HFFc6 (cell line): ENCODE measurements around the gene AK4. TPM values are rescaled to one million over a fixed set of nuclear protein-coding genes. Genes with fewer than 3 reads are reported as not detected.
A peak's percentile ranks its signal among the peaks of the same experiment; 100 is the strongest.
"Not testable (repeated sequence)": the region's sequence is repeated elsewhere in the genome, so short reads cannot be mapped to it uniquely, and the experiment has no call there.

ENCODE experiments used
- DNase-seq: peaks from one replicate; pipeline ENCODE4 v3.0.0-alpha.2; 2018
- H3K27ac Mint-ChIP-seq: 2 replicates; pipeline ENCODE4 v1.8.0; 2020; ENCODE audit warnings: mild to moderate bottlenecking, mixed read lengths
- H3K27me3 Mint-ChIP-seq: 2 replicates; pipeline ENCODE4 v1.8.0; 2021; ENCODE audit warnings: mild to moderate bottlenecking, moderate library complexity, mixed read lengths; ENCODE audit not compliant: insufficient read depth
- H3K36me3 Mint-ChIP-seq: 2 replicates; pipeline ENCODE4 v1.8.0; 2021; ENCODE audit warnings: low read depth, mixed read lengths
- H3K4me1 Mint-ChIP-seq: 2 replicates; pipeline ENCODE4 v1.8.0; 2020; ENCODE audit warnings: low read depth, mixed read lengths
- H3K4me3 Mint-ChIP-seq: 2 replicates; pipeline ENCODE4 v1.8.0; 2020; ENCODE audit warnings: mild to moderate bottlenecking, moderate library complexity, mixed read lengths
- H3K9me3 Mint-ChIP-seq: 2 replicates; pipeline ENCODE4 v1.8.0; 2020; ENCODE audit warnings: mild to moderate bottlenecking, mixed read lengths
- total RNA-seq, 6 experiments: library from RNA; stranded (reverse); fragmentation: NEBNext Ultra II Directional; extraction: Animal tissue kit (Norgen Biotek cat#: 25700); gene quantifications; 2 replicates in 1 of 6; 3 replicates in 5 of 6; pipeline ENCODE4 v1.2.3, GENCODE V29; 2021
- TF ChIP-seq, protein P1 (sequence below): fragments of 200-600 bp; sonication (generic); IDR thresholded peaks from 2 replicates; pipeline ENCODE4 v1.5.0; 2021; ENCODE audit warnings: antibody characterized with exemption, mild to moderate bottlenecking

The AK4 gene
- total RNA-seq, 6 experiments from 2014 or later: 0.25 to 3.3 (median 0.53) TPM

DNA sequence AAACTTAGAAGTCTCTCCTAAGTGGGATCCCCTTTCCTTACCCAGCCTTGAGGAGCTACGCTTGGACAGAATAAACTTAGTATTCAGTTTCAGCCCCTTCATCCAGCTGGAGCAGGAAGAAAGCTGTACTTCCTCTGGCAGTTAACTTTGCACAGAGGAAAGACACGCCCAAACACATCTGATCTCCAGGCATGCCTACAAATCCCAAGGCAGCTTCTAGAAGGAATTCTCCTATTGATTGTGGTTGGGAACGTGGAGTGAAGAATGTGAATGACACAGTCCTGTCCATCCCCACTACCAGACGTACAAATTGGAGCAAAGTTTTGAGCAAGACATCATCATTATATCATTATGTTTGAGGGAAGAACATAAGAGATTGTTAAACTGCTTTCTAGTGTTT lies 6.6 kb upstream of the AK4 start:
- TF ChIP-seq, protein P1, sequence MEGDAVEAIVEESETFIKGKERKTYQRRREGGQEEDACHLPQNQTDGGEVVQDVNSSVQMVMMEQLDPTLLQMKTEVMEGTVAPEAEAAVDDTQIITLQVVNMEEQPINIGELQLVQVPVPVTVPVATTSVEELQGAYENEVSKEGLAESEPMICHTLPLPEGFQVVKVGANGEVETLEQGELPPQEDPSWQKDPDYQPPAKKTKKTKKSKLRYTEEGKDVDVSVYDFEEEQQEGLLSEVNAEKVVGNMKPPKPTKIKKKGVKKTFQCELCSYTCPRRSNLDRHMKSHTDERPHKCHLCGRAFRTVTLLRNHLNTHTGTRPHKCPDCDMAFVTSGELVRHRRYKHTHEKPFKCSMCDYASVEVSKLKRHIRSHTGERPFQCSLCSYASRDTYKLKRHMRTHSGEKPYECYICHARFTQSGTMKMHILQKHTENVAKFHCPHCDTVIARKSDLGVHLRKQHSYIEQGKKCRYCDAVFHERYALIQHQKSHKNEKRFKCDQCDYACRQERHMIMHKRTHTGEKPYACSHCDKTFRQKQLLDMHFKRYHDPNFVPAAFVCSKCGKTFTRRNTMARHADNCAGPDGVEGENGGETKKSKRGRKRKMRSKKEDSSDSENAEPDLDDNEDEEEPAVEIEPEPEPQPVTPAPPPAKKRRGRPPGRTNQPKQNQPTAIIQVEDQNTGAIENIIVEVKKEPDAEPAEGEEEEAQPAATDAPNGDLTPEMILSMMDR: no peak
- Mint-ChIP-seq H3K36me3 (no peaks in the 10 kb centered on the region), H3K27ac (no peak overlapping the region), H3K27me3 (peaks cover 7% of the 10 kb centered on the region), H3K4me1 (peaks cover 6% of the 10 kb centered on the region), H3K4me3 (no peak overlapping the region), H3K9me3 (no peaks in the 10 kb centered on the region)
- DNase-seq: peak; percentile 36

DNA sequence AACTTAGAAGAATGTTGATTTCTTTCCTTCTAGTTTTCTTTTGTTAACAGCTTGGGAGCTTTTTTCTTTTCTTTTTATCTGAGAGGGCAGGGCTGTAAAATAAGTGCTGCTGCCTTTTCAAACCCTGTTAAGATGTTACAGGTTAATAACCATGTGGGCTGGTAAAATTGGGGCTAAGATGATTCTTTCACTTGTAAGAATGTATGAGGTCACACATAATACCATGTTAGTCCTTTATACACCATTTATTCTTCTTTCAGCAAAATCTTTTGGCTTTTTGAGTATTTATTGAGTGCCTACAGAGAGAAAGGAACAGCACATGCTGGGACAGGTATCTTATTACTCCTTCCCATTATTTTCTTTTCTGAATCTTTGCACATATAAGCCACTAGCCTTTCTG lies 6.1 kb upstream of the AK4 start:
- Mint-ChIP-seq H3K36me3 (no peaks in the 10 kb centered on the region), H3K4me1 (peaks cover 6% of the 10 kb centered on the region), H3K4me3 (no peak overlapping the region), H3K27ac (no peak overlapping the region), H3K27me3 (peaks cover 12% of the 10 kb centered on the region), H3K9me3 (no peaks in the 10 kb centered on the region)
- DNase-seq: no peak
- TF ChIP-seq, protein P1: no peak

DNA sequence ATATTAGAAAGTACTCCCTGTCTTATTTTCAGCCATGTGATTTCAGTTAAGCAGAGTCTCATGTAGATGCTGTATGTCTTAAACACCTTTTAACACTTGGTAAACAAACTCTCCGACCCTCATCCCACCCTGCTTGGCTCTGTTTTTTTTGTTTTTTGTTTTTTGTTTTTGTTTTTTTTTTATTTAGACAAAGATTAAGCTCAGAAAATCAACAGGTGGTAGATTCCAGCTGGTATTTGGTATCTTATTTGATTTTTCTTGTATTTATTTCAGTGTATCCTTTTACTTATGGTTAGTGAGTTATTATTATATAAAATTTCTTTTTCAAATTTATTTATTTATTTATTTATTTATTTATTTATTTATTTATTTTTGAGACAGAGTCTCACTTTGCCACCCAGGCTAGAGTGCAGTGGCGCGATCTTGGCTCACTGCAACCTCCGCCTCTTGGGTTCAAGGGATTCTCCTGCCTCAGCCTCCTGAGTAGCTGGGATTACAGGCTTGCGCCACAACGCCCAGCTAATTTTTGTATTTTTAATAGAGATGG lies 4.8 kb upstream of the AK4 start:
- H3K9me3 Mint-ChIP-seq, H3K27ac Mint-ChIP-seq, DNase-seq, H3K27me3 Mint-ChIP-seq, H3K4me1 Mint-ChIP-seq, H3K4me3 Mint-ChIP-seq, H3K36me3 Mint-ChIP-seq: not testable (repeated sequence)

DNA sequence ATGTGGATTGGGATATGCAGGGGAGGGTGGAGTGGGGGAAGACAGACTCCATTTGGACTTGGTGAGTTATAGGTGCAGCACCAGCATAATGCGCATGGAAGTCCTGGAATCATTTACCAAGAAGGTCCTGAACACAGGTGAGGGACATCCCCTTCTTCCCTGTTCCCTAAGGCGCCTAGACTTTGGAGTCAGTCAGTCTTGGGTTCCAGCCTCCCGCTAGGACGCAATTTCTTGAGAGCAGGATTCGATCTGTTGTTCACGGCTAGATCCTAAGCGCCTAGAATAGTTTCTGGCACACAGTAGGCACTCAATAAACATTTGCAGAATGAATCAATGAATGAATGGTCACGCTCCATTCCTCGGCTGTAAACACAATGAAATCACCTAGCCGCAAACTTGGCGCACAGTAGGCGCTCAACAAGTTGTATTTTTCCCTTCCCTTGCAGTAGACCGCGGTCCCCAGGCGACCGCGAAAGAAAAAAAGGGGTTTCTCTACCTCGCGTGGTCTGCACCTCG lies 1.0 kb upstream of the AK4 start:
- H3K36me3 Mint-ChIP-seq: no peaks in the 10 kb centered on the region
- no peak overlapping the region for H3K27ac Mint-ChIP-seq
- peaks cover 26% of the 10 kb centered on the region for H3K27me3 Mint-ChIP-seq
- DNase-seq: no peak
- peak overlapping the region; percentile 30; the same call in 1 of the 2 replicates for H3K4me3 Mint-ChIP-seq
- TF ChIP-seq, protein P1: no peak
- no peaks in the 10 kb centered on the region for H3K4me1 Mint-ChIP-seq
- H3K9me3 Mint-ChIP-seq: no peaks in the 10 kb centered on the region

DNA sequence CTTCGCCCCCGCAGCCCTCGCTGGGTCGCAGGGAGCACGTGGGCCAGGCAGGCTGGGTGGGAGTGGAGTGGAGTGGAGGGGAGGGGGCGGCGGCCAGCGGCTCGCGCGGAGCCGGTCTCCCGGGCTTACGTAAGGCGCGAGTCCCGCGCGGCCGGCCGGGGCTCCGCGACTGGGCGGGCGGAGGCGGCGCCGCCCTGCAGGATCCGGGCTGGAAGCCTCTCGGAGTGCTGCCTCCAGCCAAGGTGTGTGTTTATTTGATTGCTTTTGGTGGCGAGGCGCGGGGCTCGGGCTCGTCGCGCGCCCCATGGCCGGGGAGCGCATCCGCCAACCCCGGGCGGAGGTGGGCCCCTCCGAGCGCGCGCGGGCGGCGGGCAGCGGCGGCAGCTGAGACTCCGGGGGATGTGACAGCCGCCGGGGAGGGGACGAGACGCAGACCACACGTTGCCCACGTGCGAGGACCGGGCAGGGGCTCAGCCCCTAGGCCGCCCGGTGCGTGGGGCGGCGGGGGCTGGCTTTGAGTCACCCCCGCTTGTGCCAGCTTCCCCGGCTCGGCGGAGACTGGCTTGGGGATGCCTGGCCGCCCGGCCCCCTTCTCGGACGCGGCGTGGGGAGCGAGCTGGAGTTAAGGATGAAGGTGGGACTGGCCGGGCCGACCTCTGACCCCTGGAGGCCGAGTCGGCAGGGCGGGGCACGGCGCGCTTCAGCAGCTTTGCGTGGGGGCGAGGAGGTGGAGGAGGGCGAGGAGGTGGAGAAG lies 402 bp upstream of the AK4 start:
- H3K9me3 Mint-ChIP-seq: no peaks in the 10 kb centered on the region
- no peaks in the 10 kb centered on the region for H3K36me3 Mint-ChIP-seq
- no peak overlapping the region for H3K27ac Mint-ChIP-seq
- no peak for DNase-seq
- H3K27me3 Mint-ChIP-seq: peaks cover 26% of the 10 kb centered on the region
- peak overlapping the region; percentile 53 for H3K4me3 Mint-ChIP-seq
- H3K4me1 Mint-ChIP-seq: no peaks in the 10 kb centered on the region
- TF ChIP-seq, protein P1: no peak

DNA sequence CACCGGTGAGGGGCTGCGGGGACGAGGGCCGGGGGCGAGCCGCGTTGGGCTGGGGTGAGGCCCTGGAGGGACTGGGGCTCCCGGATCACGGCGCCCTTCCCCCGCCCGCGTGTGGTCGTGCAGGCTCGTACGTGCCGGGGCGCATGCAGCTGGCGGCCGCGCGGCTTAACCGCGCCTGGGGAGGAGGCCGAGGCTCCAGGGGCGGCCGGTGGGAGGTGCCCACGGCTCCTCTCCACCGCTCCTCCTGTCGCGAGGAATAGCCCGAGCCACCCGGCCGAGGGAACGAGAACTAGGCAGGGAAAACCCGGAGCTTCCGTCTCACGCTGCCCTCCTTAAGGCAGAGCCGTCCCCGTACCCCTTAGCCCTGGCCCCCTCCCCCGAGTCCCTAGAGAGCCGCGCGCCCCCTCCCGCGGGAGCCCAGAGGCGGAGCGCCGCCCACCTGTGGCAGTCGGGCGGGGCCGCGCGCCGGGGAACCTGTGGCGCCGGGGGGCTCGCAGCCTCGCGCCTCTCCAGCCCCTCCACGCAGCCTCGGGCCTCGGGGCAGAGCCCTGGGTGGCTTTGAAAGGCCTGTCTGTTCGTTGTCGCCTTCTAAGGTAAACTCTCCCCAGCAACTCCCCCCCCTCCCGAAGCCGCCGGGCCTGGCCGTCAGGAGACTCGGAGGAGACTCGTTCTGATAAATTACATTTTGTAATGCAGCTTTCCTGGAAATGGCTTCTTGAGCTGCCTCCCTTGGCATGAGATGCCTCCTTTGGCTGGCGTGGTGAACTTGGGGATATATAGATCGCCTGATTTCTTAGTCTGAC lies 746 bp downstream of the AK4 start:
- Mint-ChIP-seq H3K4me3 (peak overlapping the region; percentile 47), H3K4me1 (no peaks in the 10 kb centered on the region), H3K9me3 (no peaks in the 10 kb centered on the region), H3K27me3 (peaks cover 26% of the 10 kb centered on the region), H3K27ac (no peak overlapping the region), H3K36me3 (no peaks in the 10 kb centered on the region)
- TF ChIP-seq, protein P1: no peak
- DNase-seq: no peak
